Measurements from ENCODE around the gene EVA1C.

GRCh38 chr21:32406405-32406804, 6.1 kb upstream of the EVA1C start:
- TF ChIP-seq EP300 (IDR thresholded peaks at IDR 0.05; ENCODE audit: borderline replicate concordance), result no peak
- no peak for TF ChIP-seq CEBPB (IDR thresholded peaks at IDR 0.05)
- no peak for TF ChIP-seq CREB1 (IDR thresholded peaks at IDR 0.05; ENCODE audit: low read depth)
